Measurements from ENCODE around the gene NDST4. TPM values are rescaled to one million over a fixed set of nuclear protein-coding genes. Genes with fewer than 3 reads are reported as not detected.

NDST4 gene

GRCh38 chr4:114782415-114783214 lies 330.8 kb downstream of the NDST4 start:
- Histone ChIP-seq H2BK5ac (ENCODE audit: low read length) (no peak overlapping the region), H3K4me2 (ENCODE audit: insufficient read depth, low read length, poor library complexity, severe bottlenecking) (no peak overlapping the region), H4K8ac (ENCODE audit: low read depth, low read length) (no peak overlapping the region), H3K27me3 (ENCODE audit: control insufficient read depth in 3 of 3, insufficient read depth in 3 of 3, low read depth in 1 of 3, low read length in 3 of 3) (no peaks in the 10 kb centered on the region), H3K36me3 (replicated peaks in 1 of 2; ENCODE audit: control insufficient read depth in 2 of 2, insufficient read depth in 2 of 2, low read length in 2 of 2) (no peaks in the 10 kb centered on the region), H3K4me1 (ENCODE audit: control insufficient read depth in 2 of 2, insufficient read depth in 1 of 2, low read depth in 1 of 2, low read length in 2 of 2) (peaks cover 3 to 8% of the 10 kb centered on the region in 2 donors), H3K4ac (ENCODE audit: low read length) (no peak overlapping the region), H3K79me1 (ENCODE audit: low read depth, low read length) (no peaks in the 10 kb centered on the region), H2BK120ac (ENCODE audit: low read depth, low read length) (no peak overlapping the region), H2BK12ac (ENCODE audit: low read length) (no peak overlapping the region), H3K9me3 (replicated peaks in 1 of 2; ENCODE audit: control insufficient read depth in 2 of 2, insufficient read depth in 1 of 2, low read depth in 1 of 2, low read length in 2 of 2) (no peaks in the 10 kb centered on the region), H3K9ac (ENCODE audit: low read depth, low read length, poor library complexity) (no peak overlapping the region), H2AFZ (ENCODE audit: low read length) (peak overlapping the region; percentile 10), H4K91ac (ENCODE audit: low read depth, low read length, poor library complexity) (no peak overlapping the region), H3K4me3 (ENCODE audit: low read length in 2 of 2) (no peak overlapping the region), H2AK5ac (ENCODE audit: low read depth, low read length) (no peak overlapping the region), H3K14ac (ENCODE audit: low read length) (no peak overlapping the region), H3K23ac (ENCODE audit: low read depth, low read length, poor library complexity) (no peak overlapping the region), H3K27ac (replicated peaks; ENCODE audit: low read length) (peak overlapping the region; percentile 25), H3K18ac (ENCODE audit: low read length) (no peak overlapping the region), H2BK15ac (ENCODE audit: low read length) (no peak overlapping the region)
- DNase-seq (ENCODE audit: low spot score), result peak; percentile 9
- WGBS, 2 donors (ENCODE audit: extremely low coverage in 2 of 2, insufficient read length in 2 of 2, insufficient replicate concordance in 1 of 2), result no CpG with 5 or more reads among the region's 6 CpGs

GRCh38 chr4:114780205-114780604 lies 333.2 kb downstream of the NDST4 start:
- Histone ChIP-seq H3K9me3 (replicated peaks in 1 of 2; ENCODE audit: control insufficient read depth in 2 of 2, insufficient read depth in 1 of 2, low read depth in 1 of 2, low read length in 2 of 2) (no peaks in the 10 kb centered on the region), H4K8ac (ENCODE audit: low read depth, low read length) (no peak overlapping the region), H3K14ac (ENCODE audit: low read length) (no peak overlapping the region), H3K27me3 (ENCODE audit: control insufficient read depth in 3 of 3, insufficient read depth in 3 of 3, low read depth in 1 of 3, low read length in 3 of 3) (no peaks in the 10 kb centered on the region), H2BK15ac (ENCODE audit: low read length) (no peak overlapping the region), H3K27ac (replicated peaks; ENCODE audit: low read length) (no peak overlapping the region), H3K18ac (ENCODE audit: low read length) (no peak overlapping the region), H3K4me3 (ENCODE audit: low read length in 2 of 2) (no peak overlapping the region), H4K91ac (ENCODE audit: low read depth, low read length, poor library complexity) (no peak overlapping the region), H3K4me2 (ENCODE audit: insufficient read depth, low read length, poor library complexity, severe bottlenecking) (no peak overlapping the region), H3K4ac (ENCODE audit: low read length) (no peak overlapping the region), H3K79me1 (ENCODE audit: low read depth, low read length) (no peaks in the 10 kb centered on the region), H3K36me3 (replicated peaks in 1 of 2; ENCODE audit: control insufficient read depth in 2 of 2, insufficient read depth in 2 of 2, low read length in 2 of 2) (no peaks in the 10 kb centered on the region), H3K9ac (ENCODE audit: low read depth, low read length, poor library complexity) (no peak overlapping the region), H3K23ac (ENCODE audit: low read depth, low read length, poor library complexity) (no peak overlapping the region), H3K4me1 (ENCODE audit: control insufficient read depth in 2 of 2, insufficient read depth in 1 of 2, low read depth in 1 of 2, low read length in 2 of 2) (peaks cover 3 to 8% of the 10 kb centered on the region in 2 donors), H2BK5ac (ENCODE audit: low read length) (no peak overlapping the region), H2BK120ac (ENCODE audit: low read depth, low read length) (no peak overlapping the region), H2BK12ac (ENCODE audit: low read length) (no peak overlapping the region), H2AFZ (ENCODE audit: low read length) (peak overlapping the region; percentile 47), H2AK5ac (ENCODE audit: low read depth, low read length) (no peak overlapping the region)
- peak; percentile 29 for DNase-seq (ENCODE audit: low spot score)
- WGBS, 2 donors (ENCODE audit: extremely low coverage in 2 of 2, insufficient read length in 2 of 2, insufficient replicate concordance in 1 of 2), result no CpG with 5 or more reads among the region's 1 CpG

Small RNA genes lying within 50 kb of the gene (small RNA-seq; reads per million reads assigned to genes)
- not detected for gene RN7SL808P (ENCODE audit: insufficient read depth)

Measured in neuronal stem cell (in vitro differentiated cells).